IPS DF 4.7 (cell line): Measurements from ENCODE around the gene CIDEB.

Experiments used
- DNase-seq: peaks from one replicate; pipeline ENCODE4 v3.0.0-alpha.2; 2013; ENCODE audit warnings: low spot score; ENCODE audit errors: extremely low read depth

CIDEB gene

DNA sequence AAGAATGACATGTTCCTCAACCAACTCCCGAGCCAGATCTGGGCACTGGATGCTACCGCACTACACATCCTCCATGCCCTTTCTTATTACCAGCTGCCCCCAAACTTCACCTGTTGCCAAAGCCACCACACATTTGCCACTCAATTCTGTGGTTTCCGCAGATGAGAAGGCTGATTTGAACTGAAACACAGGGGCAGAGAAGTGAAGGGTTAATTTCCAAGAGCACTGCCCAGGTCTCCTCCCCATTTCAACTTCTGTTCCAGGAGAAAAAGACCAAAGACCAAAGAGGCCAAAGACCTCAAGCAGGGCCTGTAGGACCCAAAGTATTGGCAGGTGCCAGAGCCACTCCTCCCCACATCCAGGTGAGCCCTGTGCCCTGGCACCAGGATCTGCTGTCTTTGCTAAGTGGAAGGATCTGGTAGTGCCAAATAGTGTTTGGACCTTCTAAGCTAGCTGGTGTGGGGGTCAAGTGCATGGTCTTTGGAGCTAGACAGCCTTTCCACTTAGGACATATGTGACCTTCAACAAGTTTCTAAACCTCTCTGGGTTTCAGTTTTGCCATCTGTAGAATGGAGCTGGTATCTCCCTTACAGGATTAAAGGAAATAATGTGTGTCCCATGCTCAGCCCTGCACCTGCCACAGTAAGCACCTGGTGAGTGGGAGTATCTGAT, 16.2 kb downstream of the CIDEB start:
- no peak for DNase-seq

DNA sequence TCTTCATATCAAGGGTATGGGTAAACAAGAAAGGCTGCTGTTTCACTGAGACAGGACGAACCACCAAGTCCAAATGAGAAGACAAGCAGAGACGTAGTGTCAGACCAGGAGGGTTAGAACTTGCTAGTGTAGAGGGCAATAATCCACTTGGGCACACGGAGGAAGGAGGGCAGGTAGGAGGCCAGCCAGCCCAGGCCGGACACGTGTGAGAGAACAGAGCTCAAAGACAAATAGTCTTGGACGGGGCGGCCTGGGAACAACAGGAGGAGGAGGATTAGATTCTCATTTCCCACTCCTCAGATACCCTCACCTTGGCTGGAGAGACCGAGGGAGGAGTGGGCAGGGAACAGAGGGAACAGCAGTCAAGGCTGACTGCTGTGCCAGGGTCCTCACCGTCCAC, 17.0 kb downstream of the CIDEB start:
- no peak for DNase-seq

DNA sequence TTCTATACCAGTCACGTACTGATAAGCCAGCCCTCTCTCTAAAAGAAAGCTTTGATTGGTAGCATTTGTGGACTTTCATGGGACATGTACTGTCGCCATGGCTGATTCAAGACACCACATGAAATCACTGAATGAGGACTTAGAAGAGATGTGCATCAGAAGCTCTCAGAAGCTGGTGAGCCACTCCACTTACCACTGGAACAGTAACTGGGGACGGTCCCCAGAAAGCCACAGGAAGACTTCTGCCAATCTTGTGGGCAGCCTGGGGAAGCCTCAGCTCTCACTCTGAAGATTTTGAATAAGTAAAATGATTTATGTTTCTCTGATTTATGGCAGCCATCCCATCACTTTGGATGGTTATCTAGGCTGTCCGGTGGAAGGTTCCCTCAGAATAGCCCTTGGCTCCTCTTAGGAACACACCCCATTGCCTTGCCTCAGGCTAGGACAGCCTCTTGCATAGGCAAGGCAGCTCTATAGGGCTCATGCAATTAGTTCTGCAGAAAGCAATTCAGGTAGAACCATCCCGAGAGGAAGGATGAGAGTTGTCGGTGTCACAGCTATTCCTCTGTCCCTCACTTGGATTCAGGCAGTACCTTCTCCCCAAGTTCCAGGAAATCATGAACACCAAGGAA, 18.0 kb downstream of the CIDEB start:
- no peak for DNase-seq

DNA sequence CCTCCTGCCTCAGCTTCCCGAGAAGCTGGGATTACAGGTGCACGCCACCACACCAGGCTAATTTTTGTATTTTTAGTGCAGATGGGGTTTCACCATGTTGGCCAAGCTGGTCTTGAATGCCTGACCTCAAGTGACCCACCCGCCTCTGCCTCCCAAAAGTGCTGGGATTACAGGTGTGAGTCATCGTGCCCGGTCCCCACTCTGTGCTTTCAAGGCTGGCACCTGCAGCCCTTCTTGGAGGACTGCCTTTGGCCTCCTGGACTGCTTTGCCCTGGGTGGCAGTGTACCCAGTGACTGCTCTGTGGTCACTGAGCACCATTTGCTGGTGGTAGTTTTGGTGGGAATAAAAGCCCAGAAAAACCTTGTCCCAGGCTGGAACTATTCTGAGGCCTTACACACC, 20.8 kb downstream of the CIDEB start:
- DNase-seq = no peak

DNA sequence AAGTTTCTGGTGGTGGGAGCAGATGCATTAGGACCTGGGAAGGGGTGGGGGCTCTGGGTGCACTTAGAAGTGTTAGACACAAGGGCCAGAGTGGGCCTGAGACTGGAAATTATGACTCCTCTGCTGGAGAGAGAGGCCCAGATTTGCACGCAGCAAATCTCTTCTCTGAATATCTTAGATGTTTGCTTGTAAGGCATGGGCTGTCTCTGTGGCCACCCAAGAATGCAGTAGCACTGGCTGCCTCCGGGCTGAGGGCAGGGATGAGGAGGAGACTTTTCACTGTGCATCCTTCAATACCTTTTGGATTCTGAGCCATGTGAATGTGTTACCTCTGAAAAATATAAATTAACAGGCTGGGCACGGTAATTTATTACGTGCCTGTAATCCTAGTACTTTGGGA, 22.4 kb downstream of the CIDEB start:
- no peak for DNase-seq

DNA sequence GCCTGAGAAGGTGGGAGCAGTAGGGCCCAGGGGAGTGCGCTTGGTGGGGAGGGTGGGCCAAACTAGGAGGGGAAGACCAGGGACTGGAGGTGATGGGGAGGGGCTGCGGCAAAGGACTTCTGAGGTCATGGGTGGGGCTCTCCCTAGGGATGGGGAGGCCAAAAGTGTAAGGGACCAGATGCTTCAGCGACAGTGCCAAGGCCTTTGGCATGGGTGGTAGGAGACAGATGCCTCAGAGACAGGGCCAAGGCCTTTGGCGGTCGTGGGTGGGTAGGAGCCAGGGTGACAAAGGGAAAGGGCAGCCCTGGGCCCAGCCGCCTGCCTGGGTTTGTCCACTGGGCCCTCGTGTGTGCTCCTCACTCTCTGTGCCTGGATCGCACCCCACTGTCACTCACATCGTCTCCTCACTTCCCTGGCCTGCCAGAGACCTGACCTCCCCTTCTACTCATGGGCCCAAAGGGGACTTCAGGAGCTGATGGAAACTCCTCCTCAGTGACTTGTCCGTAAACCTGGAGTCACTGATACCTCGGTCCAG, 23.2 kb downstream of the CIDEB start:
- DNase-seq = no peak

DNA sequence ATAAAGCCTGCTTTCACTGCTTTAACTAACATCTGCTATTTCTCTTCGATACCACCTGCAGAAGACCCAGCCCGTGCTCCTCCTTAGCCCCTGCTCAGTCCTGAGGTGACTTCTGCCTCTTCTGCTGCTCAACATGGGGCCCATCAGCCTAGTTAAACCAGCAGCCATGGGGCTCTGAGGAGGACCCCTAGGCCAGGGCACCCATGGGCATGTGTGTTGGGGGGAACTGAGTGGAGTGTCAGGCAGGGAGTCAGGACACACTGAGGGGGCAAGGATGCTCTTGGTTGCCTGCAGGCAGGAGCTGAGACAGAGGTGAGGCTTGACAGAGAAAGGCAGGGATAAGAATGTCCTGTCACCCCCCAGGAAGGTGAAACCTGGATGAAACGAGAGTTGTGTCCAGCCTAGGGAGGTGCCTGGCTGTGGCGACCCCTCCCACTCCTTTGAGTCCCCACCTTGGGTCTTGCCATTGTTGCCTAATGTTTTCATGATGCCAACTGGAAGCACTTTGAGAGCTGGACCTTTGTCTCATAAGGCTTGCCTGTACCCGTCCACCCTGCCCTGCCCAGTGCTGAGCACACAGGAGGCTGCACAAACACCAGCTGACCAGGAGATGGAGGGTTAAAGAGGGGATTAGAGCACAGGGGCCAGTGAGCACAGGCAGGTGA, 23.8 kb downstream of the CIDEB start:
- DNase-seq = no peak

DNA sequence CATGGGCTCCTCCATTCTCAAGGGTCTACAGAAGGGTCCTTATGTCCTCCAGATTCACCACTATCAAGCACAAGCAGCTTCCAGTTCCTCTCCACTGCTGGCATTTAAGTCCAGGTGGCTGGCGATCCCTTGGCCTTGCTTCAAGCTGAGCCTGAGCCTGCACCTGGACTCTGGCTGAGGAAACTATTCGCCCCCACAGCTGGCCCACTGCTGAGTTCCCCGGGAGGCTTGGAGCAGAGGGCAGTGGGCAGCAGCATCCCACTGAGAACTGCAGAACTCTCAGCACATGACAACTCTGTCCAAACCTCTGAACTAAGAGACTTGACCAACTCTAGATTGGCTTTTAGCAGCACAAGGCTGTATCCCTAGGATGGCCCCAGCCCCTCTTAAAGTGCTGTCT, 25.0 kb downstream of the CIDEB start:
- DNase-seq = no peak

DNA sequence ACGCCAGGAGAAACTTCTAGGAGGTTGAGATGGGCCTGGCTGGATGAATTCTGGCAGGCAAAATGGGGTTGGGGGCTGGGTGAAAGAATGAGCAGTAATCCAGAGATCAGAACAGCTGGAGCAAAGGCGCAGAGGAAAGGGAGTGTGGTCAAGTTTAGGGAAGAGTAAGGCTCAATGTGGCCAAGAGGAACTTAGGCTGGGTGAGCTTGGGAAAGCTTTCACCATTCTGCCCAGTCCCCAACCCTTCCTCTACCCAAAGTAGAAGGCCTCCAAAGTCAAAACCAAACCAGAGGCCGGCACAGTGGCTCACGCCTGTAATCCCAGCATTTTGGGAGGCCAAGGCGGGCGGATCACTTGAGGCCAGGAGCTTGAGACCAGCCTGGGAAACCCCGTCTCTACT, 26.1 kb downstream of the CIDEB start:
- no peak for DNase-seq

DNA sequence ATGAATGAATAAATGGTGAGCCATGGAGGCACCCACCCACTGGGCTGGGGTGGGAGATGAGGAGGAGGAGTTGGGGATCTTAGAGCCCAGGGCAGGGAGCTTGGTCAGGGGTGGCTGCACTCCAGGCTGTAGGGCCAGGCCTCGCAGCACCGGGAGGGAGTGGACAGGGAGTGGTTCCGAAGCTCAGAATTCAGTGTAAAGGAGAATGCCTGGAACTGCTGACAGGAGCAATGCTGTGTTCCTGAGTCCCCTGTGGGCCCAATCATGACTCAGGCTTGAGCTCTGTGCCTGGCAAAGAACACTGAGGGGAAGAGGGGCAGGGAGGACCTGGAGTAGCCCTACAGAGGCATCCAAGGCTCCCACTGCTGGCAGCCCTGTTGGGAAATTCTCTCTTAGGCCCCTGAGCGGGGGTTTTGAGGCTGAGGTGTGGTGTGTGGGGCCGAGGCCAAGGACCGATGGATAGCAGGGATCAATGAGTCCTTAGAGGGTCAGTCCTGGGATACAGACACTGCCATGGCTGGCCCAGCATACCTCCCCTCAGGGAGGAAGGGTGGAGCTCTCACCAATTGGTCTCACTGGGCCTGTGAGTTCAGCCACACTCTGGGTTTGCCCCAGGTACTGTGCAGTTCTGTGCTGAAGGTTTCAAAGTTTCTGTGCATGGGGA, 26.8 kb downstream of the CIDEB start:
- no peak for DNase-seq

DNA sequence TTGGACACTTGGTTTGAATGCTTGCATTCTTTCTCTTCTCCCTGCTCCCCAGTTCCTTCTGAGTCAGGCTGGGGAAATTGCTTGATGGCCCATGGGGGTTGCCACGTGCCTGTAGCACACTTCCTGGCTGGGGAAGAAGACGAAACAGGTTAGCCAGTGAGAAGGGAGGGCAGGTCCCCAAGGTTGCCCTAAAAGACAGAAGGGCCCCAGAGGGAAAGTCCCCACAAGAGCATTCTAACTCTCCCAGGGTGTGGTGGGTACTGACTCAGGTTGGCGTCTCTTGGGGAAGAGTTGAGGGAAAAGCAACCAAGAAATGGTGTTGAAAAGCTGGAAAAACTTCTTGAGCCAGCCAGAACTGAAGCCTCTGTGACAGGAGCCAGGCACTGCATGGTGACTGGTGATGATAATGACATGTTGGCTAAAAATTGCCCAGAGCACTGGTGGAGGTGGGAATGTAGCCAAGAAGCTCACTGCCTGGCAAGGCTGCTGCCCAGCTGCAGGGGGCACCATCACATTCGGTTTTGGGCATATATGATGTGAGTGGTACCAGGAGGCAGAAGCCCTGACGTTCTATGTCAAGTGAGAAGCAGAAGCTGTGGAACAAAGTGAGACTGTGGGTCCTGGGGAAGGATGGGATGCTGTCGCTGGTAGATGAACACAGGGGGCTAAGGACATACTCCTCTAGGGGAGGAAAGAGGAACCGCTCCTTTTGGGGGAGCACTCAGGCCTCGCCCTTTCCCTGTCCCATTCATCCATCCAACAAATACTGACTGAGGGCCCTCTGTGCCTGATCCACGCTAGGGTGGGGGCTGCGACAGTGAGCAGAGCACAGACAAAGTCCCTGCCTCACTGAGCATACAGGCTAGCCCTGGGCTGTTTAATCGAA, 28.2 kb downstream of the CIDEB start:
- DNase-seq = no peak

DNA sequence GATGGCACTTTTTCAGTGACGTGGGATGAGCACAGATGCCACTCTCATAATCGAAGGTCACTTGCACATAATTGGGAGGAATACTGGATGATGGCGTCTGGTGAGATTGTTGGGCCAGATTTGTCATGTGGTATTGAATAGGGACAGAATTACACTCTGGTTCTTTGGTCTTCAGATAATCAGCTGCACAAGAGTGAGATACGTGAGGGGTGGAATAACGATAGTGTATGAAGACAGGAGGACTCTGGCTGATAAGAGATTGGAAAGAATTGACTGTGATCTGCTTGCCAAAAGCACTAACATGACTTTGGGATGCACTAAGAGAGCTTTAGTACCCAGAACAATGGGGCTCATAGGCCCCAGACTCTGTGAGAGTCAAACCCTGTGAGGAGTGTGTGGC, 29.4 kb downstream of the CIDEB start:
- no peak for DNase-seq

DNA sequence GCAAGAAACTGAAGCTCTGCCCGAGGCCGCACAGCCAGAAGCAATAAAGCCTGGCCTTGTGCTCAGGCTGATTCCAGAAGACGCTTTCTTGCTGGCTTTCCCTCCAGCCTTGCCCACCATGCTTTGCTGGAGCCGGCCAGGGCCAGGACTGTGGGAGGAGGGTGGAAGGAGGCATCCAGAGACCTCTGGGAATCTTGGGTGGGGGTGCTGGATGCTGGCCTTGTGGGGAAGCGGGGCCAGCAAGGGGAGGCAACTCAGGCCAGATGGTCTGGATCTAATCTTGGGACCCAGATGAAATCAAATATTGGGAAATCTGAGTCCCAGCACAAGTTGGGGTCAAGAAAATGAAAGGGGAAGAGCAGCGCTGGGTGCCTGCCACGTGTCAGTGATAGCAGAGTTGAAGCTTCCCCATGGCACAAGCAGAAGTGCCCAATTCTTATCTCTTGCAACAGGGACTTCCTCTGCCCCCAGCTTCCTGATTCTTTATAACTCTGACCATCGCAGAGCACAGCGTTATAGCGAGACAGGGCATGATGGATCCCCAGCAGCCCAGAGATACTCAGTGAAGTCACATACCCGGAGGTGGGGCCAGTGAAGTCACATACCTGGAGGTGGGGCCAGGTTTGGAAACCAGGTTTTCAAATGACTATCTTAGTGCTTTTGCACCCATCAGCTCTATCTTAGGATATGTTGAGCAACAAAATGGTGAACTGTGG, 30.0 kb downstream of the CIDEB start:
- DNase-seq = no peak

DNA sequence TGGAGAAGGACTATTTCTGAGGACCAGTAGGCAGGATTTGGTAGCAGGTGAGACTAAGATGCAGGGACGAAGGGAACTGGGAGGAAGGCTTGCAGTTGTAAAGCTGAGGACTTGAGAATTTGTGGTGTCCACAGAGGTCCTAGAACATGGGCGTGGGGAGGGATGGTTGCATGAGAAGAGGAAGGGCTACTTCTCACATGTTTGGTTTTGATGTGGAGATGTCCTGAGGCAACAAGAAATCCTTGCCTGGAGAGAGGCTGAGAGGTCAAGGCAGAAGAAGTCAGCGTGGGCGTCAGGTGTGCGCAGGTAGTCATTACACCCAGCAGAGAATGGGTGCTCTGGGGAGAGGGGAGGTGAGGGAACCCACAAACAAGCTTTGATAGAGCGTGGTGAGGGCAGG, 30.7 kb downstream of the CIDEB start:
- no peak for DNase-seq

DNA sequence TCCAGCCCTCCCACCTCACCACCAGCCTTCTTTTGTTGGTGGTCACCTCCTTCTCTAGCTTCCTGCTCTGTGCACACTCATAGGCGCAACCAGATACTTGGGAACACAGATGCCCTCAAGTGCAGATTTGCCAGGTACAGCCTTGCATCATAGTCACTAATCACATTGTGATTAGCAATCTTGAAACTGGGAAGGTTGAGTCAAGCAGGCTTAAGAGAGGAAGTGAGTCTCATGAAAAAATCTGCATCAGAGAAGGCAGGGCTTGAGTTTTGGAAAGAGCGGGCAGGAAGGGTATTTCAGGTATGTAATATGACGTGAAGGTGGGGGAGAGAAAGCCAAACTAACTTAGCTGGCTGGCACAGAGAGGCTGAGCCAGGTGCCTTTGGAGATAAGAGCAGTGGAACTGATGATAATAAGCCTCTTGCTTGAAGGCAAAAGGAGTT, 33.7 kb downstream of the CIDEB start:
- DNase-seq = no peak

DNA sequence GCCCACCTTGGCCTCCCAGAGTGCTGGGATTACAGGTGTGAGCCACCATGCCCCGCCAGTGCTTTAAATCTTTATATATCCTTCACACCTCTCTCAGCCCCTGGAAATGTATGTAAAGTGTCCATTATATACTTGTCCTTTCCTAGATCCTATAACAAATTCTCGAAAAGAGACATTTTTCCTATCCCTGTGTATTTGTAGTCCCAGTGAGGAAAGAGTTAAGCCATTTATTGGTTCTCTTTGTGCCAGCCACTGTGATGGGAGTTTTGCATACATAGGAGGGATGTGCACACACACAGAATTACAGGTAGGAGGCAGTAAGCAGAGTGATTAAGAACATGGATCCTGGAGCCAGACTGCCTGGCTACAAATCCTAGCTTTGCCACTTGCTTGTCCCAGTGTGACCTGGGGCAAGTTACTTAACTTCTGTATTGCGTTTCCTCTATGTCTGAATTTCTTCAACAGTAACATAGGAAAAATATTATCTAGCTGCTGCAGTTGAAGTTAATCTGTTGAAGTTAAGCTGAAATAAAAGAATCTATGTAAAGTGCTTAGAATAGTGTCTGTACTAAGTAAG, 34.3 kb downstream of the CIDEB start:
- no peak for DNase-seq

DNA sequence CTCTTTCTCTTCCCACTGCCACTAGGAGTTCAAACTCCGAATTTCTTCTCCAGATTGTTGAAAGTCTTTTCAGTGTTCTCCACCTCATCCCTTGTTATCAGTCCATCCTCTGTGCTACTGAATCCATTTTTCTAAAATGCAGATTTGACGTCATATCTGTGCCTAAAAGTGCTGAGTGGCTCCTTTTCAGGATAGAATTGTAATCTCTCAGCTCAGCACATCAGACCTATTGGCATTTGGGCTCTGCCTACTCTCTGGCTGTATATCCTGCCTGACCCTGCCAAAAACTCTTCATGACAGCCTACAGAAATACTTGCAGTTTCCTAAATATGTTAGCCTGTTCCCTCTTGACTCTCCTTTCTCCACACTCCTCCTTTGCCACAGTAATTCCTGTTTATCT, 35.3 kb downstream of the CIDEB start:
- DNase-seq = no peak

DNA sequence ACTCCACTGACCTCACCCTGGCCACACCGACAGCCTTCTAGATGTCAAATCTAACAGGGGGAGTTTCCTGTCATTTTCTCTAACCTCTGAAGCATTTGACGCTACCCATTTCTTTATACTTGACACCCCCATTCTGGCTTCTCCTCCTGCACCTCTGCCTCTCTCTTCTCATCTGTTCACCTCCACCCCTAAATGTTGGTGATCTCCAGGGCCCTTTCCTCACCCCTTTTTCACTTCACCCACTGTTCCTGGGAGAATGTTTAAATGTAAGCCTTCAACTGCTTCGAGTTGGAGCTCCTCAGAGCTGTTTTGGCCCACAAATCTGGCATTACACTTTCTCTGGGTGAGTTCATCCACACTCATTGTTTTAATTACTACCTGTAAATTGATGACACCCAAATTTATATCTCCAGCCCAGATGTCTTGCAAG, 35.9 kb downstream of the CIDEB start:
- DNase-seq = no peak

DNA sequence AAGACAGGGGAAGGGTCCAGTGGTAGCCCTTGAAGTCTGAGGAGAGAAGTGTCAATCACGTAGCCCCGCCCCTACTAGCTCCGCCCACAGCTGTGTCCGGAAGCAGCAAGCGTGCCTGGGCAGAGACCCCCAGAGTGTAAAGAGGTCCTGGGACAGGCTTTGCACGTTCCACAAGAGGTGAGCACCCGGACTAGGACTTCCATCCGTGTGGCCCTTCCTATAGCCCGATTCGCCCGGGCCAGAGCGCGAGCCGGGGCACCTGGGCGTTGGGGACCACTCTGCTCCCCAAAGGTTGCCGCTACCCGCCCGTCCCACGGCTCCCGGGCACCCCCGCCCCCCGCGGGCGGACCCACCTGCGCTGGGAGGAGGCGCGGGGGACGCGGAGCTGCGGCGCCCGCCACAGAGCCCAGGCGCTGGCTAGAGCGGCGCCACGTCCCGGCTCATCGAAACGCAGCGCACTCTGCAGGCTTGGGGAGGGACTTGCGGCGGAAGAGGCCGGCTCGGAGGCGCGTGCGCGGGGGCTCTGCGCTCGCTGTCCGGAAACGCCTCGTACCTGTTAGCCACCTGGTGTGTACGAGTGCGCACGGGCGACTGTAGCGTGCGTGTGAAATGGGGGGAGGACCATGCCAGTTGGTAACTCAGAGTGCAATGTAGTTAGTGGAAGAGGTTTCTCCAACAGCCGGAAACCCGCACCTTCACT, 36.5 kb downstream of the CIDEB start, which contains the start of gene RABGGTA:
TSS of gene RABGGTA (minus strand) at position 464 of the 700 bp plus-strand sequence. CDS start 482 bp downstream, outside the sequence.
- peak; percentile 62 for DNase-seq
